ENCODE results near the gene CSNK1G1.
"Not testable (repeated sequence)": the region's sequence is repeated elsewhere in the genome, so short reads cannot be mapped to it uniquely, and the experiment has no call there.

Gene CSNK1G1

DNA sequence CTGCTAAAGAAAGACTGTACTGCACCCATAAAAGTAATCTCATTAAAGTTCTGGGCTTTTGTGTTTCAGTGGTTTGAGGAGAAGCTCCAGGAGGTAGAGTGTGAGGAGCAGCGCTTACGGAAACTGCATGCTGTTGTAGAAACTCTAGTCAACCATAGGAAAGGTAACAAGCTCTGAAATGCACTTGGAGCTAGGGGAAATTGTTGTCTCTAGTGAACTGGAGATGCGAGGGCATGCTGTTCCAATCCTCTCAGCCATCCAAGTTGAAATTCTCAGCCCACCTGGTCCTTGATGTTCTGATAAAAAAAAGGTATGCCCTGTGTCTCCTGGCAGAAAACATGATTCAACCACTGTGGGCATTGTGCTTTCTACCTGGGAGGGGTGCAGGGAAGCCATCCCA lies 225.8 kb downstream of the CSNK1G1 start:
- DNase-seq, result no peak

- DNase-seq, result no peak
Observed at GRCh38 chr15:64127521-64128270, 228.3 kb downstream of the CSNK1G1 start.

DNA sequence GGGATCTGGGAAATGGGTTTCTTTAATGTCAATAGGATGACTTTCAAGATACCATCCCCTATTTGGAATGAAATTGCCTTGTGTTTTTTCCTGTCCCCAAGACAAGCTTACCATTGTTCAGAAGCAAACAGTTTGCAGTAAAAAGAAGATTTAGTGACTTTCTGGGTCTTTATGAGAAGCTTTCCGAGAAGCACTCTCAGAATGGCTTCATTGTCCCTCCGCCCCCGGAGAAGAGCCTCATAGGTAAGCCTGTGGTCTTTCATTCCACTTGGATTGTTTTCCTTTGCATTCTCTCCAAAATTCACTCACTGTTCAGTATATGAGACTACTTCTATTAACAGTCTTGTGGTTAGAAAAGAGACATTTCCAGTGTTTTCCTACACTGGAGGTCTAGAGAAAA lies 230.0 kb downstream of the CSNK1G1 start:
- no peak for DNase-seq

DNA sequence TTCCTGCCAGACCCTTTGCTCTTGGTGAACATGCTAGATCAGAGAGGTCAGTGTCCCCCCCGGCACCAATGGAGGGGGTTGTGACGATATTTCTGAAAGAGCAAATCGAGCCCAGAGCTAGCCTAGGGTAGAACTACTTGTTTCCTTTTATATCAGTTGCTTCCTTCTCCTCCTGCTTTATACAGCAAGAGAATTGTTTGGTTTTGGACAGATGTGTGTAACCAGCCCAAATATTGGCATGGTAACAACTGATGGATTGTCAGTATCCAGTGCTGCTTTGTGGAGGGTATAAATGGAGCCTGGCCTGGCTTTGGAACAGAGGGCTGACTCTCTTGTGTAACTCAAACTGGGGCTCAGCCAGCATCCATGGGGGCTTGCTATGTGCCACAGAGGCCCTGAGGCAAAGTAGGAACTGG lies 233.0 kb downstream of the CSNK1G1 start:
- no peak for DNase-seq

GRCh38 chr15:64122444-64122843 lies 233.5 kb downstream of the CSNK1G1 start:
- no peak for DNase-seq

- DNase-seq, result no peak
Observed at GRCh38 chr15:64121614-64122013, 234.4 kb downstream of the CSNK1G1 start.

DNA sequence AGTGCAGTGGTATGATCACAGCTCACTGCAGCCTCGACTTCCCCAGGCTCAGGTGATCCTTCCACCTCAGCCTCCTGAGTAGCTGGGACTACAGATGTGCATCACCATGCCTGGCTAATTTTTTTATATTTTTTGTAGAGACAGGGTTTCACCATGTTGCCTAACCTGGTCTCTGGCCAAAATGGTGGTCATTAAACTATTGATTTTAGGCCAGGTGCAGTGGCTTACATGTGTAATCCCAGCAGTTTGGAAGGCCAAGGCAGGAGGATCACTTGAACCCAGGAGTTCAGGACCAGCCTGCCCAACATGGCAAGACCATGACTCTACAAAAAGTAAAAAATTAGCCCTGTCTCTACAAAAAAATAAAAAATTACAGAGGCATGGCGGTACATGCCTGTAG lies 235.7 kb downstream of the CSNK1G1 start:
- DNase-seq, result not testable (repeated sequence)

- no peak for DNase-seq
Observed at GRCh38 chr15:64117759-64118487, 238.1 kb downstream of the CSNK1G1 start.

All from GOT3 (cell line).